SJCRH30 (cell line): ENCODE measurements around the gene NCAPD2. TPM values are rescaled to one million over a fixed set of nuclear protein-coding genes. Genes with fewer than 3 reads are reported as not detected.

Experiments
- DNase-seq, 2 experiments: peaks; one replicate each; pipeline ENCODE4 v3.0.0-alpha.2; 2015 to 2020
- H3K27ac ChIP-seq: fragments of 250-450 bp; sonication (Bioruptor Pico); 2 replicates; pipeline ENCODE4 v1.5.1; 2020; ENCODE audit warnings: mild to moderate bottlenecking, moderate library complexity
- H3K27me3 ChIP-seq: fragments of 250-450 bp; sonication (Bioruptor Pico); 2 replicates; pipeline ENCODE4 v1.5.1; 2020; ENCODE audit warnings: mild to moderate bottlenecking, moderate library complexity
- H3K36me3 ChIP-seq: fragments of 250-450 bp; sonication (Bioruptor Pico); 2 replicates; pipeline ENCODE4 v1.5.1; 2020; ENCODE audit warnings: mild to moderate bottlenecking, moderate library complexity
- H3K4me1 ChIP-seq: fragments of 250-450 bp; sonication (Bioruptor Pico); 2 replicates; pipeline ENCODE4 v1.5.1; 2020; ENCODE audit warnings: mild to moderate bottlenecking, moderate library complexity
- H3K4me3 ChIP-seq: fragments of 250-450 bp; sonication (Bioruptor Pico); 2 replicates; pipeline ENCODE4 v1.5.1; 2020; ENCODE audit warnings: mild to moderate bottlenecking, moderate library complexity
- H3K9me3 ChIP-seq: fragments of 250-450 bp; sonication (Bioruptor Pico); replicated peaks from 2 replicates; pipeline ENCODE4 v1.5.1; 2020; ENCODE audit warnings: mild to moderate bottlenecking, moderate library complexity
- total RNA-seq: library from RNA; depleted of rRNA; stranded (reverse); fragments of >200 nt; shearing (Covaris generic); gene quantifications from 2 replicates; pipeline ENCODE4 v1.2.3, GENCODE V29; 2014

Gene NCAPD2
- total RNA-seq, 1 experiment from 2014 or later = 215 TPM

GRCh38 chr12:6540181-6540877 is 46.4 kb downstream of the NCAPD2 start:
- no peak overlapping the region for H3K4me3 ChIP-seq
- H3K27ac ChIP-seq = no peak overlapping the region
- peaks cover 51% of the 10 kb centered on the region for H3K36me3 ChIP-seq

GRCh38 chr12:6541371-6542165 is 47.7 kb downstream of the NCAPD2 start:
- no peak for DNase-seq
- Histone ChIP-seq H3K9me3 (no peaks in the 10 kb centered on the region), H3K4me1 (peaks cover under 1% of the 10 kb centered on the region; the same call in 1 of the 2 replicates), H3K27me3 (no peaks in the 10 kb centered on the region), H3K36me3 (peaks cover 48% of the 10 kb centered on the region), H3K27ac (no peak overlapping the region), H3K4me3 (no peak overlapping the region)

More at GRCh38 chr12:6540181-6540877, 46.4 kb downstream of the NCAPD2 start:
- H3K27me3 ChIP-seq = no peaks in the 10 kb centered on the region
- peaks cover 7% of the 10 kb centered on the region; the same call in 1 of the 2 replicates for H3K4me1 ChIP-seq
- no peak for DNase-seq
- no peaks in the 10 kb centered on the region for H3K9me3 ChIP-seq

- H3K9me3 ChIP-seq = no peaks in the 10 kb centered on the region
- no peak overlapping the region for H3K27ac ChIP-seq
- no peak overlapping the region for H3K4me3 ChIP-seq
- no peak for DNase-seq
- H3K27me3 ChIP-seq = no peaks in the 10 kb centered on the region
- no peaks in the 10 kb centered on the region for H3K4me1 ChIP-seq
- H3K36me3 ChIP-seq = peaks cover 48% of the 10 kb centered on the region
Observed at GRCh38 chr12:6542209-6543009, 48.5 kb downstream of the NCAPD2 start.

GRCh38 chr12:6546016-6546415 is 52.1 kb downstream of the NCAPD2 start:
- Histone ChIP-seq H3K36me3 (peaks cover 54% of the 10 kb centered on the region), H3K4me1 (peaks cover 7% of the 10 kb centered on the region), H3K27ac (no peak overlapping the region), H3K9me3 (no peaks in the 10 kb centered on the region), H3K4me3 (no peak overlapping the region), H3K27me3 (no peaks in the 10 kb centered on the region)
- DNase-seq = no peak

- DNase-seq = no peak
- Histone ChIP-seq H3K4me3 (no peak overlapping the region), H3K27ac (no peak overlapping the region), H3K4me1 (peaks cover 23% of the 10 kb centered on the region), H3K36me3 (peaks cover 49% of the 10 kb centered on the region), H3K9me3 (no peaks in the 10 kb centered on the region), H3K27me3 (no peaks in the 10 kb centered on the region)
Observed at GRCh38 chr12:6547566-6547965, 53.7 kb downstream of the NCAPD2 start.

GRCh38 chr12:6547987-6548386 is 54.1 kb downstream of the NCAPD2 start:
- H3K36me3 ChIP-seq = peaks cover 49% of the 10 kb centered on the region
- no peaks in the 10 kb centered on the region for H3K27me3 ChIP-seq
- no peak for DNase-seq
- H3K9me3 ChIP-seq = no peaks in the 10 kb centered on the region
- no peak overlapping the region for H3K4me3 ChIP-seq
- peaks cover 27% of the 10 kb centered on the region for H3K4me1 ChIP-seq
- no peak overlapping the region for H3K27ac ChIP-seq

GRCh38 chr12:6548556-6548955 is 54.7 kb downstream of the NCAPD2 start:
- Histone ChIP-seq H3K27ac (no peak overlapping the region), H3K9me3 (no peaks in the 10 kb centered on the region), H3K36me3 (peaks cover 49% of the 10 kb centered on the region), H3K4me1 (peaks cover 31% of the 10 kb centered on the region), H3K4me3 (no peak overlapping the region), H3K27me3 (no peaks in the 10 kb centered on the region)
- DNase-seq = no peak

- H3K36me3 ChIP-seq = peaks cover 49% of the 10 kb centered on the region
- no peak for DNase-seq
- no peaks in the 10 kb centered on the region for H3K27me3 ChIP-seq
- peaks cover 34% of the 10 kb centered on the region for H3K4me1 ChIP-seq
- H3K27ac ChIP-seq = no peak overlapping the region
- no peaks in the 10 kb centered on the region for H3K9me3 ChIP-seq
- no peak overlapping the region for H3K4me3 ChIP-seq
Observed at GRCh38 chr12:6548966-6549683, 55.2 kb downstream of the NCAPD2 start.

- no peak overlapping the region for H3K4me3 ChIP-seq
- H3K27me3 ChIP-seq = no peaks in the 10 kb centered on the region
- no peak for DNase-seq
- peaks cover 34% of the 10 kb centered on the region for H3K4me1 ChIP-seq
- peaks cover 43% of the 10 kb centered on the region for H3K36me3 ChIP-seq
- no peak overlapping the region for H3K27ac ChIP-seq
- no peaks in the 10 kb centered on the region for H3K9me3 ChIP-seq
Observed at GRCh38 chr12:6549684-6550151, 55.8 kb downstream of the NCAPD2 start.

- H3K36me3 ChIP-seq = peaks cover 38% of the 10 kb centered on the region
- peaks cover 34% of the 10 kb centered on the region for H3K4me1 ChIP-seq
- DNase-seq = no peak
- H3K9me3 ChIP-seq = no peaks in the 10 kb centered on the region
- H3K4me3 ChIP-seq = no peak overlapping the region
- peak overlapping the region; percentile 94 for H3K27ac ChIP-seq
- no peaks in the 10 kb centered on the region for H3K27me3 ChIP-seq
Observed at GRCh38 chr12:6550294-6551062, 56.6 kb downstream of the NCAPD2 start.

GRCh38 chr12:6551063-6551461 is 57.2 kb downstream of the NCAPD2 start:
- Histone ChIP-seq H3K4me3 (no peak overlapping the region), H3K27ac (peak overlapping the region; percentile 94), H3K36me3 (peaks cover 34% of the 10 kb centered on the region), H3K27me3 (no peaks in the 10 kb centered on the region), H3K4me1 (peaks cover 34% of the 10 kb centered on the region), H3K9me3 (no peaks in the 10 kb centered on the region)
- DNase-seq = peak; percentile 84 to 85

- Histone ChIP-seq H3K4me1 (peaks cover 34% of the 10 kb centered on the region), H3K36me3 (peaks cover 31% of the 10 kb centered on the region)
- DNase-seq = peak in 1 of 2 experiments; percentile 53
Observed at GRCh38 chr12:6551496-6552139, 57.7 kb downstream of the NCAPD2 start.

GRCh38 chr12:6552140-6552551 is 58.2 kb downstream of the NCAPD2 start:
- Histone ChIP-seq H3K27ac (peak overlapping the region; percentile 94), H3K36me3 (peaks cover 31% of the 10 kb centered on the region), H3K27me3 (no peaks in the 10 kb centered on the region), H3K4me3 (peak overlapping the region; percentile 19), H3K9me3 (no peaks in the 10 kb centered on the region), H3K4me1 (peaks cover 34% of the 10 kb centered on the region)
- DNase-seq = peak; percentile 62 to 66

More at GRCh38 chr12:6551496-6552139, 57.7 kb downstream of the NCAPD2 start:
- no peaks in the 10 kb centered on the region for H3K27me3 ChIP-seq
- H3K9me3 ChIP-seq = no peaks in the 10 kb centered on the region
- no peak overlapping the region; the same call in 1 of the 2 replicates for H3K4me3 ChIP-seq
- peak overlapping the region; percentile 94 for H3K27ac ChIP-seq
